GM19395 (cell line): ENCODE data around the gene CHCHD6.
"Not testable (repeated sequence)": the region's sequence is repeated elsewhere in the genome, so short reads cannot be mapped to it uniquely, and the experiment has no call there.

Experiments used
- ATAC-seq: cut with Tn5 transposase; IDR thresholded peaks from one replicate; pipeline ENCODE4 v1.9.1; 2021; ENCODE audit warnings: mild to moderate bottlenecking, moderate library complexity; ENCODE audit not compliant: unreplicated experiment

The CHCHD6 gene

DNA sequence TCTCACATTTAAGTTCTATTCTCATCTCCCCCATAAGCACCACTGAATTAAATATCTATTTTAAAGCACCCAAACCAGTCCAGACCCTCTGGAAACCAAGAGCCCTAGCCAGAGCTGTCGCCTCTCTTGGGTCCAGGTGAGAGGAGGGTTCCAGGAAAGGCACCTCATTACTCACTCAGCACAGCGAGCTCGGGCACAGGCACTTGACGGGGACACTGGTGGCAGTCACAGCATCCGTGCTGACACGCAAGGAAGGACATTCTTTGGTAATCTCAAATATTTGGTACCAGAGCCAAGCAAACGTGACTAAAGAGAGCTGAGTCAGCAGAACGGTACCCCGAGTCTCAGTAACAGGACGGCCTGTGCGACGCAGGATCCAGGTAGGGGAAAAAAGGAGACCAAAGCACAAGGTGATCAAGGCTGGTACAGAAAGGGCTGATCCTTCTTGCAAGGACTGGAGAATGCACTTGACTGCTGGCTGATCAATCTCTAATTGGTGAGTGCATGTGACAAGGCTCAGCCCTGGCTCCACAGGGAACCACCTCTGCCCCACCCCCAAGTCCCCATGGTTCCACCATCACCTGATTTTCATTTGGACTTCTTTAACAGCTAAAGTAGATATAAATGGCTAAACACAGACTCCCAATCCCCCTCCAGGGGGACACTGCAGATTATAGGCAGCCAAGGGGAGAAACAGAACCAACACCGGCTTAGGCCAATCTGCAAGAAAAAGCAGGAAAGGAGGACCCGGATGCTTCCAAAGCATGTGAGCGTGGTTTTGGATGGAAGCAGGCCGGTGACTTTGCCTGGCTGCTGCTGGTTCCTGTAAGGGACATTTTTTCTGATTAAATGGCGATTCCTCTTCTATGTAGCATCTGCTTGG is 61.4 kb downstream of the CHCHD6 start:
- no peak for ATAC-seq

GRCh38 chr3:126766653-126767052 is 62.6 kb downstream of the CHCHD6 start:
- no peak for ATAC-seq

GRCh38 chr3:126768903-126769302 is 64.9 kb downstream of the CHCHD6 start:
- ATAC-seq, result no peak

DNA sequence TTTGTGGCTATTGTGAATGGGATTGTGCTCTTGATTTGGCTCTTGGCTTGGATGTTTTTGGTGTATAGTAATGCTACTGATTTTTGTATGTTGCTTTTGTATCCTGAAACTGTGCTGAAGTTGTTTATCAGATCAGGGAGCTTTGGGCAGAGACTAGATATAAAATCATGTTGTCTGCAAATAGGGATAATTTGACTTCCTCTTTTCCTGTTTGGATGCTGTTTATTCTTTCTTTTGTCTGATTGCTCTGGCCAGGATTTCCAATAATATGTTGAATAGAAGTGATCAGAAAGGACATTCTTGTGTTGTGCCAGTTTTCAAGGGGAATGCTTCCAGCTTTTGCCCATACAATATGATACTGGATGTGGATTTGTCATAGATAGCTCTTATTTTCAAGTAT is 66.1 kb downstream of the CHCHD6 start:
- no peak for ATAC-seq

DNA sequence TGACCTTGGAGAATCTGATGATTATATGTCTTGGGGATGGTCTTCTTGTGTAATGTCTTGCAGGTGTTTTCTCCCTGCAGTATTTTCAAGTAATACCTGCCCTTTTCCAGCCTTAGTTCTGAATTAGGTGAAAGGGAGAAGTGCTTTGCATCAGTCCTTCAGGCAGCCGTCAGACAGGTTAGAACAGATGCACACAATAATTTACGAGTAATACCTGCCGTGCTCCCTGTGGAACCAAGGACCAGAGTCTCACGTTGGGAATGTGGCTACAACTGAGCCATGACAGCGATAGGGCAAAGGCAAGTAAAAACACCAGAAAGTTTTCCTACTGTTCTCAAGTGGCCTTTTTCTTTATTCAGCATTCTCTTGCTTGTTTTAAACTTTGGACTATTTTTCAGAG is 69.1 kb downstream of the CHCHD6 start:
- no peak for ATAC-seq

DNA sequence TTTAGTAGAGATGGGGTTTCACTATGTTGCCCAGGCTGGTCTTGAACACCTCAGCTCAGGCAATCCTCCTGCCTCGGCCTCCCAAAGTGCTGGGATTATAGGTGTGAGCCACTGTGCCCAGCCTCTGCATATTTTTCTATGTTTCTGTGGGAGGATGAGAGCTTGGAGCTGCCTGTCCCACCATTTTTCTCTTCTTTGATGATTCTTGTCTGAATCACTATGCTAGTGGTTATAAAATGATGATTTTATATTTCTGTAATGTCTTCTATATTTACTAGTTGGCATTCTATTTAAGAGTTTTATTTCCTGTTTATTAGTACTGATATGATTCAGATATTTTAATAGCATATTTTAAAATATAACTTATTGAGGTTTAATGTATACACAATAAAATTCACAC is 69.7 kb downstream of the CHCHD6 start:
- ATAC-seq, result no peak

GRCh38 chr3:126777366-126777765 is 73.3 kb downstream of the CHCHD6 start:
- no peak for ATAC-seq

DNA sequence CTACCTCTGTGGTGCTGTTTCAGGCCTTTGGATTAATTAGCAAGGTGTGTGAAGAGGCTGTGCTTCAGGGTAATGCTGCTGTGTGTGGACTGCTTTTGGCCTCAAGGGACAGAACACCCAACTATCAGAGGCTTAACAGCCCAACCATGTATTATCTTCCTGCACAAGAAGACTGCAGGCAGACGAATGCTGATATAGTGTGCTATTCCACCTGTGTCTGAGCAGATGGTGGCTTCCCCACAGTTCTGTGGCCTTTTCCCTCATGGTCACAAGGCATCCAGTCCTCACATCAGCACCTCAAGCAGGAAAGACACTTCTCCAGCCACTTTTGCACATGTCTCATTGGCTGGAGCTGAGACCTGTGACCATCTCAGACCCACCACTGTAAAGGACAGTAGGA is 76.6 kb downstream of the CHCHD6 start:
- ATAC-seq, result no peak

DNA sequence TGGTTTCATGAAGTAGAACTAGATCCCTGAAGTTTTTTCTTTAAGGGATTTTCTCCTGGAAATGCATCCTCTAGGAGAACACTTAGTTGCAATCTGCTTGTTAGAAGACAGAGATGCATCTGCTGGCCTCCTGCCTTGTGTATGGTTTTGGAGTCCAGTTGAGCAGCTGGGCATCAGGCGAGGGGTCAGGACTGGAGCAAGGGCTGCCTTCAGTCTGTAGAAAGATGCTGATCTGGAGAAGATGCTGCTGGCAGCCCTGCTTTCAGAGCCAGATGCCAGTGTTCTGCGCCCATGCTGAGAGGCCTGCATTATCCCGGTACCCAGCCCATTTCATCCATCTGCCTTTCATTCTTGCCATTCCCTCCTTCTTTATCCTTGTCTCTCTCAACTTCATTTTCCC is 77.4 kb downstream of the CHCHD6 start:
- ATAC-seq, result no peak

DNA sequence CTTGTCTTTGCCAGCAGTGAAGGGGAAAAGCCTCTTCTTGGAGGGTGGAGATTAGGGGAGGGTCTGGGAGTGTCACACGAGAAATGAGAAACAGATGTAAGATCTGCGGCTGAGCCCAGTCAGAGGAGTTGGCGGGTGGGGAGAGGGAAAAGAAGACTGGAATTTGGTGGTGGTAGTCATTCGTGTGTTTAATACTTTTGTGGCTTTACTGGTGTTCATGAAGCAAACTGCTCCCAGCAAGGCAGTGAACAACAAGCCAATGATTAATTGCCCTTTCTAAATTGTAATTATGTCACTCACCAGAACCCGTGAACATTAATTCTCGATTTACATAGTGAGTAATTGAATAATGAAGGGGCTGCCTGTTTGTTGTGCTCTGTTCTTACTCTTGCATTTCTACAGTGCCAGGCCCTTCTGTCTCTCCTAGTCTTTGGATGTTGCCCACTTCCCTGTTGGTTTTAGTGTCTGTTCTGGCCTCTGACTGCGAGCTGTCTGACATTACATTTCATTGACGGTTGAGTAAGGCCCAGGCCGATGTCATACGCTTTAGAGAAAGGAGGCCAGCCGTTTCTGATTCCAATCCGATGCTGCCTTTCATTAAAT is 78.0 kb downstream of the CHCHD6 start:
- ATAC-seq, result no peak

GRCh38 chr3:126782536-126782935 is 78.5 kb downstream of the CHCHD6 start:
- ATAC-seq, result no peak

- no peak for ATAC-seq
Observed at GRCh38 chr3:126784254-126784653, 80.2 kb downstream of the CHCHD6 start.

GRCh38 chr3:126791320-126791719 is 87.3 kb downstream of the CHCHD6 start:
- ATAC-seq, result not testable (repeated sequence)

DNA sequence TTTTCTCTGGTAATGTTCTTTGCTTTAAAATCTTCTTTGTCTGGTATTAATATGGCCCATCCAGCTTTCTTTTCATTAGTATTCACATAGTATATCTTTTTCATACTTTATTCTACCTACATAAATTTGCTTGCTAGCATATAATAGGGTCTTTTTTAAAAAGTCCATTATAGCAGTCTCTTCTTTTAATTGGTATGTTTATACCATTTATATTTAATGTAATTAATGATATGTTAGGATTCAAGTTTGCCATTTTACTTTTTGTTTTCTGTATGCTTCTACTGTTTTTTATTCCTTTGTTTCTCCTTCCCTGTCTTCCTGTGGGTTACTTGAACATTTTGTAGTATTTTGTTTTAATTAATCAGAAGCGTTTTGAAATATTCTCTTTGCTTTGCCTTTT is 89.0 kb downstream of the CHCHD6 start:
- ATAC-seq, result no peak

GRCh38 chr3:126797563-126797962 is 93.5 kb downstream of the CHCHD6 start:
- no peak for ATAC-seq

DNA sequence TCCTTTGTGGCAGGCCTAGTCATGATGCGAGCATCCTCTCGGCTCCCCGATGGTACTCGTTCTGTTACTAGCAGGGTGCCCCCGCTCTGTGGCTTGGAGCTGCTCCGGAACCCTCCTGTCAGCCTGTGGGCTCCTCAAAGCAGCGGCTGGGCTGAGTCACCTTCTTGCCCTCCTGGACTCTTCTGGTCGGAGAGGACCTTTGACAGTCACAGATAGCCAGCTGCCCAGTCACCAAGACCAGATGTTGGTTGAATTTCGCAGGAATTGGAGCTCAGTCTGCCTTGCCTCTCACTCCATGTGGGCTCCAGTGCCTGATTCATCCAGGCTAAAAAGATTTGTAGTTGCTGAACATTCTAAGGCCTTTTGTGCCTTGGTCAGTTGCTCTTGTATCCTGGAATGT is 94.5 kb downstream of the CHCHD6 start:
- no peak for ATAC-seq

DNA sequence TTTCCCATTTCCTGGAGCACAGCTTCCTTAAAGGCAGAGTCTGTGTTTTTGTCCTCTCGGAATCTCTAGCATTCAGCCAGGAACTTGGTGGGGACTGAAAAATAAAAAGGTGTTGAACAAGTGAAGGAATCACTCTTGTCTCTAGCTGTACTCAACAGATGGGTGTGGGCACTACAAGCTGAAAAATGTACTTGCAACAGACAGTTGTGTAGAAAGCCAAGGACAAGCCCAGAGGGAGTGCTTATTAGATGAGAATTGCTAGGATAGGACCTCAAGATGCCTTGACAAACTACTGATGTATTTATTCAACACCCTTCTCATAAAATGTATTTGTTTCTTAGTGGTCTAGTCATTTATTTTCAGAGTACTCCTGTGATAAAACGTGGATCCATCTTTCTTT is 95.1 kb downstream of the CHCHD6 start:
- ATAC-seq, result no peak

- ATAC-seq, result not testable (repeated sequence)
Observed at GRCh38 chr3:126801312-126801711, 97.3 kb downstream of the CHCHD6 start.

DNA sequence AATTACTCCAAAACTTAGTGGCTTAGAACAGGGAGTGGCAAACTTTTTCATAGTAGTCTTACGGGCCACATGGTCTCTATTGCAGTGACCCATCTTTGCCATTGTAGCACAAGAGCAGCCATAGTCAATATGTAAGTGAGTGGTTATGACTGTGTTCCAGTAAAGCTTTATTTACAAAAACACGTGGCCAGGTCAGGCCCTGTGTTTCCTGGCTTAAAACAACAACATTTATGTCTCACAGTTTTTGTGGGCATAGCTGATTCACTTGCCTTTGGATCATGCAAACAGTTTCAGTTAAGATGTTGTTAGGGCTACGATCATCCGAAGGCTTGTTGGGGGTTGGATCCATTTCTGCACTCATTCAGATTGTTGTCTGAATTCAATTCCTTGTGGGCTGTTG is 103.8 kb downstream of the CHCHD6 start:
- no peak for ATAC-seq

GRCh38 chr3:126811530-126811929 is 107.5 kb downstream of the CHCHD6 start:
- no peak for ATAC-seq

GRCh38 chr3:126816298-126816697 is 112.3 kb downstream of the CHCHD6 start:
- ATAC-seq, result no peak

- no peak for ATAC-seq
Observed at GRCh38 chr3:126816986-126817777, 113.1 kb downstream of the CHCHD6 start.
